Retinal pigment epithelial cell (primary cell): ENCODE measurements around the gene LRRC28.

Experiments
- DNase-seq: peaks from one replicate; pipeline ENCODE4 v3.0.0-alpha.2; 2010; ENCODE audit warnings: low read depth
- H3K4me3 ChIP-seq: 2 replicates; pipeline ENCODE4 v1.5.1; 2011; ENCODE audit warnings: mild to moderate bottlenecking, low read length, control low read depth, moderate library complexity
- CTCF ChIP-seq: conservative IDR thresholded peaks from 2 replicates; pipeline ENCODE4 v1.5.1; 2011; ENCODE audit warnings: low read depth, low read length, control low read depth, inconsistent platforms

LRRC28 gene

GRCh38 chr15:99250001-99250400 lies 1.3 kb upstream of the LRRC28 start:
- peak overlapping the region; percentile 90 for H3K4me3 ChIP-seq
- DNase-seq = no peak
- no peak for TF ChIP-seq CTCF

- TF ChIP-seq CTCF = no peak
- DNase-seq = no peak
- H3K4me3 ChIP-seq = peak overlapping the region; percentile 90
These were observed 806 bp upstream of the LRRC28 start for GRCh38 chr15:99250494-99250856.

- no peak for DNase-seq
- TF ChIP-seq CTCF = no peak
- peak overlapping the region; percentile 81 for H3K4me3 ChIP-seq
These were observed 1.0 kb downstream of the LRRC28 start for GRCh38 chr15:99252326-99252725.

- DNase-seq = no peak
These were observed 2.3 kb downstream of the LRRC28 start for GRCh38 chr15:99253381-99254090.

GRCh38 chr15:99257107-99257750 lies 5.9 kb downstream of the LRRC28 start:
- H3K4me3 ChIP-seq = no peak overlapping the region
- no peak for DNase-seq
- no peak for TF ChIP-seq CTCF

More at GRCh38 chr15:99253381-99254090, 2.3 kb downstream of the LRRC28 start:
- TF ChIP-seq CTCF = no peak
- H3K4me3 ChIP-seq = no peak overlapping the region

- H3K4me3 ChIP-seq = no peak overlapping the region
- no peak for DNase-seq
- TF ChIP-seq CTCF = no peak
These were observed 12.8 kb downstream of the LRRC28 start for GRCh38 chr15:99264125-99264524.

GRCh38 chr15:99265541-99266070 lies 14.3 kb downstream of the LRRC28 start:
- DNase-seq = no peak
- H3K4me3 ChIP-seq = no peak overlapping the region
- no peak for TF ChIP-seq CTCF
